Thyroid gland (tissue), 4 donors: Measurements from ENCODE around the gene ALDH3A1. TPM values are rescaled to one million over a fixed set of nuclear protein-coding genes. Genes with fewer than 3 reads are reported as not detected.

Experiments
- DNase-seq, 2 donors: peaks; one replicate each; pipeline ENCODE4 v3.0.0-alpha.2; 2019
- H3K27ac ChIP-seq, 3 donors: fragments of 200-600 bp; sonication (generic); 1 replicate in 2 of 3; 2 replicates in 1 of 3; pipeline ENCODE4 v1.5.1; 2016 to 2019; ENCODE audit warnings: mild to moderate bottlenecking in 1 of 3, moderate library complexity in 1 of 3
- H3K27me3 ChIP-seq: fragments of 200-600 bp; sonication (generic); one replicate; pipeline ENCODE4 v1.5.1; 2019
- H3K36me3 ChIP-seq, 2 donors: fragments of 200-600 bp; sonication (generic); one replicate each; pipeline ENCODE4 v1.5.1; 2016 to 2019
- H3K4me1 ChIP-seq, 2 donors: fragments of 200-600 bp; sonication (generic); one replicate each; pipeline ENCODE4 v1.5.1; 2017 to 2019
- H3K4me3 ChIP-seq, 3 donors: fragments of 200-600 bp; sonication (generic); replicated peaks in 1 of 3; 1 replicate in 2 of 3; 2 replicates in 1 of 3; pipeline ENCODE4 v1.5.1; 2016; ENCODE audit warnings: mild to moderate bottlenecking in 1 of 3
- H3K9me3 ChIP-seq: fragments of 200-600 bp; sonication (generic); one replicate; pipeline ENCODE4 v1.5.1; 2017
- CTCF ChIP-seq, 6 experiments: fragments of 200-600 bp in 3 of 6; fragments of 450-650 bp in 3 of 6; sonication (generic) in 3 of 6; IDR thresholded peaks; one replicate each; pipeline ENCODE4 v1.5.1; 2016 to 2019; ENCODE audit warnings: antibody characterized with exemption in 6 of 6, mild to moderate bottlenecking in 2 of 6, inconsistent platforms in 1 of 6, moderate library complexity in 1 of 6
- POLR2A ChIP-seq, 2 donors: fragments of 450-650 bp; IDR thresholded peaks; one replicate each; pipeline ENCODE4 v1.6.1; 2017; ENCODE audit warnings: antibody characterized with exemption in 2 of 2, mild to moderate bottlenecking in 2 of 2, moderate library complexity in 1 of 2
- WGBS, 2 donors: methylation state at CpG; one replicate each; pipeline ENCODE4 v1.1.5; 2017; 5-methylcytosine and 5-hydroxymethylcytosine counted together
- intact Hi-C: fragments of 100-400 bp; cut with DNase I; formaldehyde crosslinking; loops from one replicate; pipeline ENCODE4 v1.15.1; 2023
- total RNA-seq, 4 donors: library from RNA; depleted of rRNA; stranded (reverse); fragments of >200 nt; gene quantifications; one replicate each; pipeline ENCODE4 v1.2.3, GENCODE V29; 2016

The ALDH3A1 gene
- 1 to 10 TPM in 2 of 4 donors, under 1 TPM in 1, not detected in 1; 0.94 to 1.6 (median 1.1) TPM for total RNA-seq

- intact Hi-C loops = no loop called here
Observed at GRCh38 chr17:19747829-19748806, at the start of gene ALDH3A1. Gene ALDH3A1, minus strand, starts transcription at chr17:19748298. Its CDS starts 3,169 bp downstream, at chr17:19745129.

GRCh38 chr17:19796457-19796856 lies 48.4 kb upstream of the ALDH3A1 start:
- H3K27me3 ChIP-seq = no peaks in the 10 kb centered on the region
- 94 to 99% methylated on average over 4 of the region's 4 CpGs for WGBS, 2 donors
- no peak overlapping the region for H3K4me3 ChIP-seq
- no peak for TF ChIP-seq POLR2A (IDR thresholded peaks at IDR 0.05)
- no peak for TF ChIP-seq CTCF (IDR thresholded peaks at IDR 0.05)
- peaks cover 28 to 45% of the 10 kb centered on the region in 2 donors for H3K36me3 ChIP-seq
- no peak overlapping the region for H3K27ac ChIP-seq
- no peak for DNase-seq
- intact Hi-C loops = no loop called here
- no peaks in the 10 kb centered on the region for H3K9me3 ChIP-seq
- H3K4me1 ChIP-seq = peaks cover 0 to 8% of the 10 kb centered on the region in 2 donors

More at GRCh38 chr17:19747829-19748806, at the start of gene ALDH3A1:
- Histone ChIP-seq H3K4me1 (peaks cover 21 to 48% of the 10 kb centered on the region in 2 donors), H3K27ac (no peak within 1 kb of the TSS), H3K9me3 (no peaks in the 10 kb centered on the region), H3K36me3 (no peaks in the 10 kb centered on the region), H3K27me3 (no peaks in the 10 kb centered on the region), H3K4me3 (no peak within 1 kb of the TSS)
- peak in 1 of 2 donors; percentile 53 for DNase-seq
- 67 to 73% methylated on average over 22 to 24 of the region's 25 CpGs for WGBS, 2 donors
- no peak for TF ChIP-seq CTCF (IDR thresholded peaks at IDR 0.05)
- no peak for TF ChIP-seq POLR2A (IDR thresholded peaks at IDR 0.05)

GRCh38 chr17:19791918-19792550 lies 43.9 kb upstream of the ALDH3A1 start:
- Histone ChIP-seq H3K4me3 (no peak overlapping the region), H3K9me3 (no peaks in the 10 kb centered on the region), H3K27ac (no peak overlapping the region), H3K36me3 (peaks cover 27 to 36% of the 10 kb centered on the region in 2 donors), H3K27me3 (no peaks in the 10 kb centered on the region), H3K4me1 (no peaks in the 10 kb centered on the region)
- no peak for TF ChIP-seq POLR2A (IDR thresholded peaks at IDR 0.05)
- no peak for TF ChIP-seq CTCF (IDR thresholded peaks at IDR 0.05)
- intact Hi-C loops = no loop called here
- DNase-seq = no peak
- 97 to 98% methylated on average over 3 of the region's 3 CpGs for WGBS, 2 donors

- Histone ChIP-seq H3K4me3 (no peak overlapping the region), H3K9me3 (no peaks in the 10 kb centered on the region), H3K27ac (no peak overlapping the region), H3K27me3 (no peaks in the 10 kb centered on the region), H3K4me1 (no peaks in the 10 kb centered on the region), H3K36me3 (peaks cover 2 to 8% of the 10 kb centered on the region in 2 donors)
- DNase-seq = peak in 1 of 2 donors; percentile 20
- 86 to 93% methylated on average over 7 of the region's 7 CpGs for WGBS, 2 donors
- TF ChIP-seq POLR2A (IDR thresholded peaks at IDR 0.05) (no peak), CTCF (IDR thresholded peaks at IDR 0.05) (no peak)
- intact Hi-C loops = no loop called here
Observed at GRCh38 chr17:19787733-19788357, 39.7 kb upstream of the ALDH3A1 start.
